Measurements from ENCODE around the gene IRF2BPL.

GRCh38 chr14:76998910-76999309, 29.6 kb downstream of the IRF2BPL start:
- TF ChIP-seq EZH2 (IDR thresholded peaks at IDR 0.05; ENCODE audit: low read length, unreplicated experiment) (no peak), EZH2phosphoT487 (IDR thresholded peaks at IDR 0.05; ENCODE audit: borderline replicate concordance, low read length) (no peak)
- TF ChIP-seq, protein P1, sequence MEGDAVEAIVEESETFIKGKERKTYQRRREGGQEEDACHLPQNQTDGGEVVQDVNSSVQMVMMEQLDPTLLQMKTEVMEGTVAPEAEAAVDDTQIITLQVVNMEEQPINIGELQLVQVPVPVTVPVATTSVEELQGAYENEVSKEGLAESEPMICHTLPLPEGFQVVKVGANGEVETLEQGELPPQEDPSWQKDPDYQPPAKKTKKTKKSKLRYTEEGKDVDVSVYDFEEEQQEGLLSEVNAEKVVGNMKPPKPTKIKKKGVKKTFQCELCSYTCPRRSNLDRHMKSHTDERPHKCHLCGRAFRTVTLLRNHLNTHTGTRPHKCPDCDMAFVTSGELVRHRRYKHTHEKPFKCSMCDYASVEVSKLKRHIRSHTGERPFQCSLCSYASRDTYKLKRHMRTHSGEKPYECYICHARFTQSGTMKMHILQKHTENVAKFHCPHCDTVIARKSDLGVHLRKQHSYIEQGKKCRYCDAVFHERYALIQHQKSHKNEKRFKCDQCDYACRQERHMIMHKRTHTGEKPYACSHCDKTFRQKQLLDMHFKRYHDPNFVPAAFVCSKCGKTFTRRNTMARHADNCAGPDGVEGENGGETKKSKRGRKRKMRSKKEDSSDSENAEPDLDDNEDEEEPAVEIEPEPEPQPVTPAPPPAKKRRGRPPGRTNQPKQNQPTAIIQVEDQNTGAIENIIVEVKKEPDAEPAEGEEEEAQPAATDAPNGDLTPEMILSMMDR (conservative IDR thresholded peaks at IDR 0.05; ENCODE audit: low read depth, low read length) = no peak

Measured in PC-3 (cell line).